Hepatocyte (in vitro differentiated cells): ENCODE data around the gene COQ9. TPM values are rescaled to one million over a fixed set of nuclear protein-coding genes. Genes with fewer than 3 reads are reported as not detected.

Experiments
- DNase-seq: peaks from one replicate; pipeline ENCODE4 v3.0.0-alpha.2; 2016; ENCODE audit warnings: low spot score
- H2AFZ ChIP-seq: fragments of 200-600 bp; sonication (generic); 2 replicates; pipeline ENCODE4 v1.6.0; 2016; ENCODE audit warnings: antibody characterized with exemption, mild to moderate bottlenecking
- H3K27ac ChIP-seq: fragments of 200-600 bp; sonication (generic); 2 replicates; pipeline ENCODE4 v1.5.1; 2016; ENCODE audit warnings: mild to moderate bottlenecking
- H3K27me3 ChIP-seq: fragments of 200-600 bp; sonication (generic); 2 replicates; pipeline ENCODE4 v1.6.1; 2016
- H3K36me3 ChIP-seq: fragments of 200-600 bp; sonication (generic); replicated peaks from 2 replicates; pipeline ENCODE4 v1.5.1; 2016; ENCODE audit warnings: low read depth; ENCODE audit not compliant: insufficient read depth
- H3K4me1 ChIP-seq: fragments of 200-600 bp; sonication (generic); 2 replicates; pipeline ENCODE4 v1.5.1; 2016; ENCODE audit warnings: mild to moderate bottlenecking, moderate library complexity; ENCODE audit not compliant: insufficient read depth
- H3K4me2 ChIP-seq: fragments of 200-600 bp; sonication (generic); 2 replicates; pipeline ENCODE4 v1.6.0; 2016
- H3K4me3 ChIP-seq: fragments of 200-600 bp; sonication (generic); 2 replicates; pipeline ENCODE4 v1.5.1; 2016; ENCODE audit warnings: mild to moderate bottlenecking
- H3K79me2 ChIP-seq: fragments of 200-600 bp; sonication (generic); 2 replicates; pipeline ENCODE4 v1.6.0; 2017; ENCODE audit warnings: mild to moderate bottlenecking
- H3K9me2 ChIP-seq: fragments of 200-600 bp; sonication (generic); replicated peaks from 2 replicates; pipeline ENCODE4 v1.6.0; 2017; ENCODE audit warnings: mild to moderate bottlenecking; ENCODE audit not compliant: insufficient read depth
- H3K9me3 ChIP-seq: fragments of 200-600 bp; sonication (generic); 2 replicates; pipeline ENCODE4 v1.5.1; 2016; ENCODE audit warnings: low read depth, mild to moderate bottlenecking
- H4K20me1 ChIP-seq: fragments of 200-600 bp; sonication (generic); 2 replicates; pipeline ENCODE4 v1.6.0; 2016; ENCODE audit warnings: mild to moderate bottlenecking; ENCODE audit not compliant: insufficient read depth, poor library complexity, severe bottlenecking
- EZH2 ChIP-seq: fragments of 200-600 bp; sonication (generic); IDR thresholded peaks from 2 replicates; pipeline ENCODE4 v1.6.1; 2016; ENCODE audit warnings: antibody characterized with exemption, mild to moderate bottlenecking, borderline replicate concordance
- EZH2phosphoT487 ChIP-seq: fragments of 200-600 bp; sonication (generic); IDR thresholded peaks from one replicate; pipeline ENCODE4 v1.6.1; 2018; ENCODE audit warnings: antibody characterized with exemption, mild to moderate bottlenecking, low read depth, moderate library complexity; ENCODE audit not compliant: unreplicated experiment, severe bottlenecking
- WGBS: methylation state at CpG from one replicate; pipeline ENCODE4 v1.1.6; 2016; ENCODE audit warnings: low lambda C conversion rate; ENCODE audit errors: missing lambda C conversion rate; 5-methylcytosine and 5-hydroxymethylcytosine counted together
- polyA plus RNA-seq: library from polyadenylated mRNA; unstranded; fragments of >200 nt; fragmentation: Nextera tagmentation; extraction: Ambion mirVana; gene quantifications from 2 replicates; pipeline ENCODE4 v1.2.1, GENCODE V29; 2016
- total RNA-seq: library from RNA; depleted of rRNA; stranded (reverse); fragments of >200 nt; gene quantifications from 2 replicates; pipeline ENCODE4 v1.2.3, GENCODE V29; 2014
- TF ChIP-seq, protein P1 (sequence below): fragments of 200-600 bp; sonication (generic); IDR thresholded peaks from 2 replicates; pipeline ENCODE4 v1.5.1; 2016; ENCODE audit warnings: antibody characterized with exemption, mild to moderate bottlenecking; ENCODE audit not compliant: poor library complexity

COQ9 gene
- total and polyA plus RNA-seq, 2 experiments from 2014 or later: 61.9 to 81.5 TPM

- Histone ChIP-seq H4K20me1 (no peaks in the 10 kb centered on the region), H3K9me3 (no peaks in the 10 kb centered on the region), H2AFZ (no peak overlapping the region), H3K36me3 (no peaks in the 10 kb centered on the region), H3K9me2 (no peaks in the 10 kb centered on the region), H3K27ac (no peak overlapping the region), H3K4me2 (no peak overlapping the region), H3K79me2 (no peaks in the 10 kb centered on the region), H3K4me3 (no peak overlapping the region), H3K27me3 (no peaks in the 10 kb centered on the region), H3K4me1 (peaks cover 3% of the 10 kb centered on the region)
- no peak for DNase-seq
- 87% methylated on average over 12 of the region's 12 CpGs for WGBS
- TF ChIP-seq, protein P1, sequence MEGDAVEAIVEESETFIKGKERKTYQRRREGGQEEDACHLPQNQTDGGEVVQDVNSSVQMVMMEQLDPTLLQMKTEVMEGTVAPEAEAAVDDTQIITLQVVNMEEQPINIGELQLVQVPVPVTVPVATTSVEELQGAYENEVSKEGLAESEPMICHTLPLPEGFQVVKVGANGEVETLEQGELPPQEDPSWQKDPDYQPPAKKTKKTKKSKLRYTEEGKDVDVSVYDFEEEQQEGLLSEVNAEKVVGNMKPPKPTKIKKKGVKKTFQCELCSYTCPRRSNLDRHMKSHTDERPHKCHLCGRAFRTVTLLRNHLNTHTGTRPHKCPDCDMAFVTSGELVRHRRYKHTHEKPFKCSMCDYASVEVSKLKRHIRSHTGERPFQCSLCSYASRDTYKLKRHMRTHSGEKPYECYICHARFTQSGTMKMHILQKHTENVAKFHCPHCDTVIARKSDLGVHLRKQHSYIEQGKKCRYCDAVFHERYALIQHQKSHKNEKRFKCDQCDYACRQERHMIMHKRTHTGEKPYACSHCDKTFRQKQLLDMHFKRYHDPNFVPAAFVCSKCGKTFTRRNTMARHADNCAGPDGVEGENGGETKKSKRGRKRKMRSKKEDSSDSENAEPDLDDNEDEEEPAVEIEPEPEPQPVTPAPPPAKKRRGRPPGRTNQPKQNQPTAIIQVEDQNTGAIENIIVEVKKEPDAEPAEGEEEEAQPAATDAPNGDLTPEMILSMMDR: no peak
- no peak for TF ChIP-seq EZH2
- TF ChIP-seq EZH2phosphoT487: no peak
These were observed 35.8 kb upstream of the COQ9 start for GRCh38 chr16:57411362-57411976.

DNA sequence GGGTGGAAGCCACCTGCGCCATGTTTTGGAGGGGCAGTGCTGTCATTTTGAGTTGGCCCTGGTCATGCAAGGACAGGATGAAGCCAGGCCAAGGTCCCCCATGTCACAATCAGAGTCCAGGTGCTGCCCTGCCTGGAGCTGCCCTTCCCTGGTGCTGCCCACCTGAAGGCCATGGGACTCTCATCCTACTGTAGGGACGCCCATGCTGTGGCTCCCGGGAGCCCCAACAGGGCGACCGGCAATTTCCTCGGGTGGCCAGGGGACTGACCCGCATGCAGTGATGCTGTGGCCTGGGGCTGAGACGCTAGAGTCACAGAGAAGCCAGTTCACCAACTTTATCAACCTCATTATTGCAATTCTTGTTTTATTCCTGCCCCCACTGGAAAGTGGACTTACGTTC, 34.7 kb upstream of the COQ9 start:
- no peaks in the 10 kb centered on the region for H3K27me3 ChIP-seq
- no peak overlapping the region for H3K4me3 ChIP-seq
- no peaks in the 10 kb centered on the region for H3K9me2 ChIP-seq
- 94% methylated on average over 9 of the region's 9 CpGs for WGBS
- no peak for DNase-seq
- no peaks in the 10 kb centered on the region for H3K79me2 ChIP-seq
- TF ChIP-seq EZH2 (no peak), EZH2phosphoT487 (no peak)
- TF ChIP-seq, protein P1: no peak
- no peak overlapping the region for H3K27ac ChIP-seq
- no peaks in the 10 kb centered on the region for H4K20me1 ChIP-seq
- H3K36me3 ChIP-seq: no peaks in the 10 kb centered on the region
- peaks cover 11% of the 10 kb centered on the region for H3K4me1 ChIP-seq
- no peak overlapping the region for H2AFZ ChIP-seq
- no peak overlapping the region for H3K4me2 ChIP-seq
- no peaks in the 10 kb centered on the region for H3K9me3 ChIP-seq

- TF ChIP-seq, protein P1: no peak
- TF ChIP-seq EZH2 (no peak), EZH2phosphoT487 (no peak)
- no peaks in the 10 kb centered on the region for H3K36me3 ChIP-seq
- peaks cover 11% of the 10 kb centered on the region for H3K4me1 ChIP-seq
- H3K9me3 ChIP-seq: no peaks in the 10 kb centered on the region
- H4K20me1 ChIP-seq: no peaks in the 10 kb centered on the region
- H3K9me2 ChIP-seq: no peaks in the 10 kb centered on the region
- no peak overlapping the region for H3K27ac ChIP-seq
- WGBS: 96% methylated on average over 5 of the region's 5 CpGs
- no peak overlapping the region for H3K4me2 ChIP-seq
- H2AFZ ChIP-seq: no peak overlapping the region
- H3K4me3 ChIP-seq: no peak overlapping the region
- H3K27me3 ChIP-seq: no peaks in the 10 kb centered on the region
- DNase-seq: no peak
- no peaks in the 10 kb centered on the region for H3K79me2 ChIP-seq
These were observed 34.0 kb upstream of the COQ9 start for GRCh38 chr16:57413301-57413730.
